Astrocyte (in vitro differentiated cells and primary cell): ENCODE results near the gene CKAP4. TPM values are rescaled to one million over a fixed set of nuclear protein-coding genes. Genes with fewer than 3 reads are reported as not detected.

ENCODE experiments used
- DNase-seq: peaks from one replicate; pipeline ENCODE4 v3.0.0-alpha.2; 2010; ENCODE audit warnings: low read depth
- FAIRE-seq: peaks from 2 replicates; lab custom pipeline; 2011; peaks lifted over from hg19 to GRCh38; lab: Jason Lieb, UNC
- H2AFZ ChIP-seq: 2 replicates; pipeline ENCODE4 v1.6.0; 2012; ENCODE audit warnings: low read depth, low read length, inconsistent platforms
- H3K27ac ChIP-seq: 2 replicates; pipeline ENCODE4 v1.5.1; 2011; ENCODE audit warnings: low read depth, low read length, inconsistent platforms
- H3K27me3 ChIP-seq: 2 replicates; pipeline ENCODE4 v1.6.0; 2011; ENCODE audit warnings: low read length, inconsistent platforms; ENCODE audit not compliant: insufficient read depth
- H3K36me3 ChIP-seq: 2 replicates; pipeline ENCODE4 v1.5.1; 2011; ENCODE audit warnings: low read length, inconsistent platforms; ENCODE audit not compliant: insufficient read depth
- H3K4me1 ChIP-seq: 2 replicates; pipeline ENCODE4 v1.5.1; 2011; ENCODE audit warnings: low read length, inconsistent platforms; ENCODE audit not compliant: insufficient read depth
- H3K4me2 ChIP-seq: 2 replicates; pipeline ENCODE4 v1.6.0; 2012; ENCODE audit warnings: low read length, inconsistent platforms
- H3K4me3 ChIP-seq: 2 replicates; pipeline ENCODE4 v1.5.1; 2011; ENCODE audit warnings: low read depth, mild to moderate bottlenecking, low read length, inconsistent platforms; ENCODE audit not compliant: insufficient read depth
- H3K79me2 ChIP-seq: 2 replicates; pipeline ENCODE4 v1.6.0; 2012; ENCODE audit warnings: mild to moderate bottlenecking, low read length, inconsistent platforms; ENCODE audit not compliant: insufficient read depth
- H3K9ac ChIP-seq: 2 replicates; pipeline ENCODE4 v1.6.0; 2012; ENCODE audit warnings: mild to moderate bottlenecking, low read length, inconsistent platforms
- H3K9me3 ChIP-seq: 2 replicates; pipeline ENCODE4 v1.5.1; 2012; ENCODE audit warnings: low read depth, mild to moderate bottlenecking, low read length, inconsistent platforms; ENCODE audit not compliant: insufficient read depth
- H4K20me1 ChIP-seq: 2 replicates; pipeline ENCODE4 v1.6.0; 2012; ENCODE audit warnings: low read length, inconsistent platforms; ENCODE audit not compliant: insufficient read depth
- H3K27ac Mint-ChIP-seq: one replicate; pipeline ENCODE4 v1.8.0; 2021; ENCODE audit warnings: mild to moderate bottlenecking, mixed read lengths; ENCODE audit not compliant: unreplicated experiment
- H3K27me3 Mint-ChIP-seq: one replicate; pipeline ENCODE4 v1.8.0; 2021; ENCODE audit warnings: low read depth, mixed read lengths; ENCODE audit not compliant: unreplicated experiment
- H3K36me3 Mint-ChIP-seq: one replicate; pipeline ENCODE4 v1.8.0; 2021; ENCODE audit warnings: low read depth, mixed read lengths; ENCODE audit not compliant: unreplicated experiment
- H3K4me1 Mint-ChIP-seq: one replicate; pipeline ENCODE4 v1.8.0; 2021; ENCODE audit warnings: low read depth, mixed read lengths; ENCODE audit not compliant: unreplicated experiment
- H3K4me3 Mint-ChIP-seq: one replicate; pipeline ENCODE4 v1.8.0; 2021; ENCODE audit warnings: mild to moderate bottlenecking, moderate library complexity, mixed read lengths; ENCODE audit not compliant: unreplicated experiment
- H3K9me3 Mint-ChIP-seq: one replicate; pipeline ENCODE4 v1.8.0; 2021; ENCODE audit warnings: mild to moderate bottlenecking, mixed read lengths; ENCODE audit not compliant: unreplicated experiment
- EZH2 ChIP-seq: IDR thresholded peaks from 2 replicates; pipeline ENCODE4 v1.6.1; 2012; ENCODE audit warnings: mild to moderate bottlenecking, low read length, inconsistent platforms; ENCODE audit not compliant: insufficient read depth
- total RNA-seq: library from RNA; stranded (reverse); gene quantifications from 2 replicates; pipeline ENCODE4 v1.2.1, GENCODE V29; 2021
- TF ChIP-seq, protein P1 (sequence below): IDR thresholded peaks from 2 replicates; pipeline ENCODE4 v1.5.1; 2011; ENCODE audit warnings: low read depth, mild to moderate bottlenecking, inconsistent platforms, low read length, moderate library complexity; ENCODE audit not compliant: insufficient read depth

The CKAP4 gene
- total RNA-seq, 1 donor from 2014 or later, result 324 TPM

DNA sequence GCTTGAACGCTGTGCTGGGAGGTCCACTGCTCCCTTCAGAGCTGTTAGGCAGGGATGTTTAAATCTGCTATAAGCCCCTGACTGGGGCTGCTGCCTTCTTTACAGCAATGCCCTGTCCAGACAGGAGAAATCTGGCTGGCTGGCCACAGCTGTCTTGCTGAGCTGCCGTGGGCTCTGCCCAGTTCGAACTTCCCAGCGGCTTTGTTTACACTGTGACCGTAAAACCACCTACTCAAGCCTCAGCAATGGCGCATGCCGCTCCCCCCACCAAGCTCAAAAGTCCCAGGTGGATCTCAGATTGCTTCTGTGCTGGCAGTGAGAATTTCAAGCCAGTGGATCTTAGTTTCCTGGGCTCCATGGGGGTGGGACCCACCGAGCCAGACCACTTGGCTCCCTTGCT, 35.8 kb downstream of the CKAP4 start:
- Mint-ChIP-seq H3K4me1 (peaks cover 12% of the 10 kb centered on the region), H3K27me3 (peaks cover 23% of the 10 kb centered on the region), H3K27ac (no peak overlapping the region), H3K36me3 (no peaks in the 10 kb centered on the region), H3K4me3 (no peak overlapping the region), H3K9me3 (peaks cover 17% of the 10 kb centered on the region)
- Histone ChIP-seq H3K4me2 (no peak overlapping the region), H3K9ac (no peak overlapping the region), H2AFZ (no peak overlapping the region), H3K4me3 (no peak overlapping the region), H4K20me1 (no peaks in the 10 kb centered on the region), H3K27ac (no peak overlapping the region), H3K9me3 (no peaks in the 10 kb centered on the region), H3K27me3 (no peaks in the 10 kb centered on the region), H3K36me3 (no peaks in the 10 kb centered on the region), H3K4me1 (no peaks in the 10 kb centered on the region), H3K79me2 (no peaks in the 10 kb centered on the region)
- TF ChIP-seq, protein P1, sequence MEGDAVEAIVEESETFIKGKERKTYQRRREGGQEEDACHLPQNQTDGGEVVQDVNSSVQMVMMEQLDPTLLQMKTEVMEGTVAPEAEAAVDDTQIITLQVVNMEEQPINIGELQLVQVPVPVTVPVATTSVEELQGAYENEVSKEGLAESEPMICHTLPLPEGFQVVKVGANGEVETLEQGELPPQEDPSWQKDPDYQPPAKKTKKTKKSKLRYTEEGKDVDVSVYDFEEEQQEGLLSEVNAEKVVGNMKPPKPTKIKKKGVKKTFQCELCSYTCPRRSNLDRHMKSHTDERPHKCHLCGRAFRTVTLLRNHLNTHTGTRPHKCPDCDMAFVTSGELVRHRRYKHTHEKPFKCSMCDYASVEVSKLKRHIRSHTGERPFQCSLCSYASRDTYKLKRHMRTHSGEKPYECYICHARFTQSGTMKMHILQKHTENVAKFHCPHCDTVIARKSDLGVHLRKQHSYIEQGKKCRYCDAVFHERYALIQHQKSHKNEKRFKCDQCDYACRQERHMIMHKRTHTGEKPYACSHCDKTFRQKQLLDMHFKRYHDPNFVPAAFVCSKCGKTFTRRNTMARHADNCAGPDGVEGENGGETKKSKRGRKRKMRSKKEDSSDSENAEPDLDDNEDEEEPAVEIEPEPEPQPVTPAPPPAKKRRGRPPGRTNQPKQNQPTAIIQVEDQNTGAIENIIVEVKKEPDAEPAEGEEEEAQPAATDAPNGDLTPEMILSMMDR, result no peak
- TF ChIP-seq EZH2, result no peak
- FAIRE-seq, result no peak
- no peak for DNase-seq

DNA sequence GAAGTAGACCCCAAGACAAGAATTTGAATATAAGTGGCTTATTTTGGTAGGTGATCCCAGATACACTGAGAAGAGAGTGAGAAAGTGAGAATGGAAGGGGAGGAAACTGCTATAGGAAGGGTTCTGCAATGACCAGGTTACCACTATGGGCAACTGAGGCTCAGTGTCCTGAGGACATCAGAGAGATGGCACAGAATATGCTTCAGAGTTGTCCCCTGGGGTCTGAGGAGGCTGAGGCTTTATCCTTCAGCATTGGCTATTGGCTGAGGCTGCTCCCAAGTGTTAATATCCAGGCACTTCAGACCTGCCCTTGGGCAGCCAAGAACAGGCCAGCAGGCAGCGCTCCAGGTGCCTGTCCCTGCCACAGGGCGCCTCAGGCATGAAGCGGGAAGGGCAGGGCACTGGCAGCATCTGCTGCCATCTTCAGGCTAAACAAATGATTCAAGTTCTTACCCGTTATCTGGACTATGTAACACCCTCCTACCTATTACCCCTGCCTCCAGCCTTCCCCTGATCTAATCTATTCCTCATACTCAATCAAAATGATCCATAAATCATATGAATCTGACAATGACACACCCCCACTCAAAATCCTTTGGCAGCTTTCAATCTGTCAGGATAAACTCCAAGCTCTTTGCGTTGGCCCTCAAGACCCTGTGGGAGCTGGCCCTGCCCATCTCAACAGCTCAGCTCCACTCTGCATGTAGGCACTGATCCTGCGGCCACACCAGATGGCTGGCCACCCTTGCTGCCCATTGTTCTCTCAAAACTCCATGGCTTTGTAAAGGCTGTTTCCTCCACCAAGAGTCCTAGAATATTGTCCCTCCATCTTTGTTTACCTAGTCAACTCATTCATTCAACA, 42.4 kb downstream of the CKAP4 start:
- TF ChIP-seq, protein P1, result no peak
- TF ChIP-seq EZH2, result no peak
- no peak overlapping the region for H3K4me3 Mint-ChIP-seq
- Histone ChIP-seq H3K27me3 (no peaks in the 10 kb centered on the region), H3K36me3 (no peaks in the 10 kb centered on the region), H3K9ac (no peak overlapping the region), H4K20me1 (no peaks in the 10 kb centered on the region), H3K27ac (no peak overlapping the region), H3K4me1 (no peaks in the 10 kb centered on the region), H2AFZ (no peak overlapping the region), H3K4me3 (no peak overlapping the region), H3K9me3 (no peaks in the 10 kb centered on the region), H3K79me2 (no peaks in the 10 kb centered on the region), H3K4me2 (no peak overlapping the region)
- no peaks in the 10 kb centered on the region for H3K36me3 Mint-ChIP-seq
- no peak overlapping the region for H3K27ac Mint-ChIP-seq
- H3K9me3 Mint-ChIP-seq, result peaks cover 14% of the 10 kb centered on the region
- peaks cover 21% of the 10 kb centered on the region for H3K27me3 Mint-ChIP-seq
- no peak for DNase-seq
- no peaks in the 10 kb centered on the region for H3K4me1 Mint-ChIP-seq
- FAIRE-seq, result no peak

DNA sequence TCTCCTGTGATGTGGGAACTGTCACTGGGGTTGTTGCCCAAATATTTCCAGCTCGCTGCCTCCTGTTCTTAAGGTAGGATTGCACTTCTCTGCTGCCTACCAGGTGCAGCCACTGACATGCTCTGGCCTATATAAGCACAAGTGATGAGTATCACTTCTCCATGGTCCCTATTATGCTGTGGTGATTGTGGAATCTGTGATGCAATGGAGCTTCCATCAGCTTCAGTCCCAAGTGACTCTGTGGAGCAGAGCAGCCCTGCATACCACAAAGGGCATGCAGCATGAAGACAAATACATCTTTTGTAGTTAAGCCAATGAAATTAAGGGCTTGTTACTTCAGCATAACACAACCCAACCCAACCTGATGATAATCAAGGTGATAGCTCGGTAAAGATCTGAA, 43.5 kb downstream of the CKAP4 start:
- Mint-ChIP-seq H3K27me3 (peaks cover 13% of the 10 kb centered on the region), H3K36me3 (no peaks in the 10 kb centered on the region), H3K4me1 (no peaks in the 10 kb centered on the region), H3K4me3 (no peak overlapping the region), H3K27ac (no peak overlapping the region), H3K9me3 (peaks cover 13% of the 10 kb centered on the region)
- no peak overlapping the region for H3K27ac ChIP-seq
- no peaks in the 10 kb centered on the region for H3K9me3 ChIP-seq
- H2AFZ ChIP-seq, result no peak overlapping the region
- peak; percentile 50 for FAIRE-seq
- no peaks in the 10 kb centered on the region for H3K27me3 ChIP-seq
- H3K4me1 ChIP-seq, result no peaks in the 10 kb centered on the region
- TF ChIP-seq, protein P1, result no peak
- no peak for TF ChIP-seq EZH2
- no peaks in the 10 kb centered on the region for H3K36me3 ChIP-seq
- H3K9ac ChIP-seq, result no peak overlapping the region
- no peaks in the 10 kb centered on the region for H4K20me1 ChIP-seq
- H3K4me3 ChIP-seq, result no peak overlapping the region
- DNase-seq, result no peak
- no peaks in the 10 kb centered on the region for H3K79me2 ChIP-seq
- no peak overlapping the region for H3K4me2 ChIP-seq
